Stimulated activated CD4-positive, alpha-beta T cell treated with anti-CD3 and anti-CD28 coated beads, Interleukin-4, amount 100 ng/mL, for 24 hours (primary cell): ENCODE data around the gene ADAM12.
"Not testable (repeated sequence)": the region's sequence is repeated elsewhere in the genome, so short reads cannot be mapped to it uniquely, and the experiment has no call there.

Experiments used
- DNase-seq: peaks from one replicate; pipeline ENCODE4 v3.0.0-alpha.2; 2020

The ADAM12 gene

GRCh38 chr10:125997586-125997985 lies 390.7 kb downstream of the ADAM12 start:
- DNase-seq = no peak

- no peak for DNase-seq
These were observed 392.5 kb downstream of the ADAM12 start for GRCh38 chr10:125995726-125996304.

DNA sequence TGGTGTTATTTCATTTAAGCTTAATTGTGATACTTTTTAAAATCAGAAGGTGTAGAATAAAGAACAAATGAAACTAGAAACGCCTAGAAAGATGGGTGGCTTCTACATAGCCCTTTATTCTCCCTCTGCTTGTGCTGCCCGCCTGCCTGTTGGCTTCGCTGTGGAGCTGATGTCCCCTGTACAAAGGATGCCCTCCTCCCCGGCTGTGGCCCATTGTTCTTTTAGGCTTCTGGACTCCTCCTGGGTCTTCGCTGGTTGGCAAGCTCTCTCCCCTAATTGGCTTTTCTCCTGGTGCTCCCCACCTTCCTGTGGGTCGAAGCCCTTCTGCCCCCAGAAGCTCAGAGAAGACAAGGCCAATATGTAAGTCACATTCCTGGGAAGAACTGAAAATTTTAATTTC lies 393.7 kb downstream of the ADAM12 start:
- no peak for DNase-seq

- no peak for DNase-seq
These were observed 396.0 kb downstream of the ADAM12 start for GRCh38 chr10:125992254-125992653.

DNA sequence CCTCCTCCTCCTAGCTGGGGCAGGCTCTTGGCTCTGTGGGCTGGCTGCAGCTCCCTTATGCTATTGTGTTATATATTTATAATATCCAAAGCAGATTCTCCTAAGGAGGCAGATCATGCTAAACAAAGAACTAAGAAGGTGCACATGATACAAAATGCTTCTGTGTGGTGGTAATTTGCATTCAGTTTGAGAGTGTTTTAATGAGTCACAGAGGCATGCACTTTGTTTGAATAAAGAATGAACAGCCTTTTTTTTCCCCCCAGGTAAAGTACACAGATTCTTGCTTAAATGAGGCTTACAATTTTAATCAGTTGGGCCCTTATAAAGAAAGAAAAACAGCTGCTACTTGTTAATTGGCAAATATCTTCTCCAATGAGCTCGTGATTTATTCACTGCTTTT lies 396.9 kb downstream of the ADAM12 start:
- no peak for DNase-seq

DNA sequence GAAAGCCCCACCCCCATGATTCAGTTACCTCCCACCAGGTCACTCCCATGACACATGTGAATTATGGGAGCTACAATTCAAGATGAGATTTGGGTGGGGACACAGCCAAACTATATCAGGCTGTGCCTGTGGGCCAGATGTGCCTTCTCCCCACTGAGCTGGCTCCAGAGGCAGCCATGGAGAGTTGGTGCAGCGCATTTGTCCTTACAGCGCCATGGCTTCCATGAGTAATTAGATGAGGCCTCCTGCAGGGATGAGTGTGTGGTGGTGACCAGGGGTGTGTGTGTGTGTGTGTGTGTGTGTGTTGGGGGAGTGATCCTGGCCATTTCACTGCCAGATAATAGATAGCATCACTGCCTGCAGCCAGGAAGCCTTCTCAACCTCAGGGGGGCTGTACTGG lies 397.3 kb downstream of the ADAM12 start:
- DNase-seq = no peak

GRCh38 chr10:125989791-125990190 lies 398.5 kb downstream of the ADAM12 start:
- no peak for DNase-seq

GRCh38 chr10:125985557-125986240 lies 402.6 kb downstream of the ADAM12 start:
- DNase-seq = no peak

DNA sequence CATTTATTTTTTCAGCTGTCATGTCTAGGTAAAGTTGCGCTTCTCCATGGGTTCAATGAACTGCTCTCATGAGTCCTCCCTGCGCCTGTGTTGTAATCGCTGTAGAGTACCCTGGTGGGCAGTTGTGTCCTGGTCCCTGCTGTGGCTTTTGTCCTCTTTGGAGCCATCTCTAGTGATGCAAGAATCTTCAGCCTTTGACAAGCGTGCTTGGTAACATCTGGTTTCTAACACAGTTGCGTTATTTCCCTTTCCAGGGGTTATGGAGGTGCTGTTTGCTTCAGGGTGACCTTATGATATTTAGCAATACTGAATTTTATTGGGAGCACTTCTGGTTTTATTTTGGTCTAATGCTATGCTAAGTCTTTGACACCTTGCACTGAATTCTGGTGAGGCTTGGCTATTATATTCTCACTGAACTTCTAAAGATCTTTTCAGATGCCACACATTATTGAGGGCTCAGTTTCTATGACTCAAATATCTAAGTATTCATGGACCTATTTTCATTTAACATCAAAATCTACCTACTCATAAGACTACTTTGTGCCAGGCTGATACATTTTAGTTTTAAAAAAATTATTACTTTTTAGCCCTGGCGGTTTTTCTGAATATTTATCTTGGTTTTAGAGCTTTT lies 403.3 kb downstream of the ADAM12 start:
- no peak for DNase-seq

DNA sequence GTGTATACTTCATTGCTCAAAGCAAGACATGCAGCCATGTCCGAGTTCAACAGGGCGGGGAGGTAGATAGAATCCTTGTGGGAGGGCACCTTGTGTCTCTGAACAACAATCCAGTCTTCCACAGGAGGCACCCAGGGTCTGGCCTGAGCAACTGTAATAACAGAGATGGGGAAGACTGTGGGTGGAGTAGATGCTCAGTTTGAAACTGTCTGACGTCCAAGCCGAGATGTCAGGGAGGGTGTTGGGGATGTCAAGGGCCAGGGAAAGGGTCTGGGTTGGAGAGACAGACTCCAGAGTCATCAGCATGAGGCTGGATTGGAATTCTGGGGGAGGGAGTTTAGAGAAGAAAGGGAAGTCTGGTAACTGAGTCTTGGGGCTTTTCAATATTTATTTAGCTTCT lies 403.9 kb downstream of the ADAM12 start:
- no peak for DNase-seq

DNA sequence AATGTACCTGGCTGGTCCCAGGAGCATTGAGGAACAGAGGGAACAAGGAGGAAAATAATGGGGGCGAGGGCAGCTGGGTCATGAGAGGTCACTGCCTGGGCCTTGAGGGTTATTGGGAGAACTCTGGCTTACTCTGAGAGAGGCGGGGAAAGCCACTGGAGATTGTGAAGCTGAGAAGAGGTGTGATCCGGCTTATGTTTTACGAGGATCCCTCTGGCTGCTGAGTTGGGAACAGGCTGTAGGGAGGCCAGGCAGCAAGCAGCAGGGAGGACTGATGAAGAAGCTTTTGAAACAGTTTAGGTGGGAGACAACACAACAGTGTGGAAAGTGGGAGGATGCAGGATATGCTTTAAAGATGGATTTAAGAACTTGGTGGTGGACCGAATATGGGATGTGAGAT lies 404.6 kb downstream of the ADAM12 start:
- DNase-seq = no peak

DNA sequence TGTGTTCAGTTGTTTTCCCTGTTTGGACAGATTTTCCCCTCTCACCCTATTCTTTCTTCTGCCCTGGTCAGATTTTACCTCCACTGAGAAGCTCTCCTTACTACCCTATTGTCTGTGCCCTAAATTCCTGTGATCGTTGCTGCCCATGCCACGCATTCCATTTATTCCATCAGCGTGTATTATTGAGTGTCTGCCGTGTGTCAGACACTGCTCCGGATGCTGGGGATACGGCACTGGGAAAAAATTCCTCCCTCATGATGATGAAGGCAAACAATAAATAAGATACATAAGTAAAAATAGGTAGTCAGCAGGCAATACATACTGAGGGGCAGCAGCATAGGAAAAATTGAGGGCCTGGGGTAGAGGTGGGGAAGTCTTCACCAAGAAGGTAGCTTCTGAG lies 405.1 kb downstream of the ADAM12 start:
- no peak for DNase-seq

DNA sequence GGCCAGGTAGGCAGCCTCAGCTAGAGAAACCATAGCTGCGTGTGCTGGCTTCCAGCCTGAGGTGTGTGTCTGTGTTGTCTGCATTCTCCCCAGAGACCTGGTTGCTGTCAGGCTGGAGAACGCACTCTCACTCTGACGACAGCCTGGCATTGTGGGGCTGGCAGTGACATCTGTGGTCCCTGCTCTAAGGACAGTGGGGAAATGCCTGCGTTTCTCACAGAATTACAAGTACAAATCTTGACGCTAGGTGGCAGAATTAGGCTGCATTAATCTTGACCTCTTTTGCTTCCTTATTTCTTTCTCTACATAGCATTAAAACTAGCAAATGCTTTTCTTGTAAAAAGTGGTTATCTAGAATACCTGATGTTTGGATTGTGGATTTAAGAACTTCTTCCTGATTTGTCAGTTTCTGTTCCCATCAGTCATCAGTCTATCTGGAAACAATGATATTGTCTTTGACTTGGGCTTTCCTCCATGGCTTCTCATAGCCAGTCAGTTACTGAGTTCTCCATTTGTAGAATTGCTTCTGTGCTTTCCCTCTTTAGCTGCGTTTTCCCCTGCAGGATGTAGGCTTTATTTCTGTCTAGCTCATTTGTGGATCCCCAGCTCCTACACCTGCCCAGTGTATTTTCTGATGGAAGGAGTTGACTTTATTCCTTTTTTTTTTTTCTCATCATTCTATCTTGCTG lies 405.9 kb downstream of the ADAM12 start:
- DNase-seq = peak; percentile 34

DNA sequence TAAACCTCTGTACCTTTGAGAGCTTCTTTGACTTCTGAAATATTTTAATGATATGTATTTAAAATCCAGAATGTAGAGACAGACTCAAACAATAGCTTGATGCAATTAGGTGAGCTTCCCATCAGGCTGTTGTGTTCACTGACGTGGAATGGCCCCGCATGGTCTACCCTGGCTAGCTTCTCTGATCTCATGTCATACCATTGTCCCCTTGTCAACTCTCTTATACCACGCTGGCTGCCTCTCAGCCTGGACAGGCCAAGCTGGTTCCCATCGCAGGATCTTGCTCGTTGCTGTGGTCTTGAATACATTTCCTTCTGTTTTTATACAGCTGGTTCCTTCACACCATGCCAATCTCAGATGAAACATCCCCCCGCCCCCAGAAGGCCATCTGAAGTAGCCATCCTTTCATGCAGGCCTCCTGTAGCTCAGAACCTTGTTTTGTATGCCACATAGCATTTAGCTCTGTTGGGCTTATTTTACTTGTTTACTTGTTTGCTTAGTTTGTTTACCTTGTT lies 407.7 kb downstream of the ADAM12 start:
- DNase-seq = no peak

DNA sequence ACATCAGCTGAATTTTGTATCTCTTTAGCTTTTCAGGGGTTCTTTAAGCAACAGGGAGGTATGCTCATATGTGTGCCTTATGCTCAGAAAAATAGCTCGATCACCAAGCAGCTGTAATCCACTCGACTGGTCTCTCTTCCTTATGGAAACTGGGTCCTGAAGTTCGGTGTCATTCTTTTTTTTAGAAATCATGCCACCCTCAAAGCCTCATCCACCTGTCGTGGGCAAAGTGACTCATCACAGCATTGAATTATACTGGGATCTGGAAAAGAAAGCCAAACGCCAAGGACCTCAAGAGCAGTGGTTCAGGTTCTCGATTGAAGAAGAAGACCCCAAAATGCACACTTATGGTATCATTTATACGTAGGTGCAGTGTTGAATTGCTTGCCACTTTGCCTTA lies 408.3 kb downstream of the ADAM12 start:
- no peak for DNase-seq

GRCh38 chr10:125976960-125977605 lies 411.2 kb downstream of the ADAM12 start:
- no peak for DNase-seq

- DNase-seq = not testable (repeated sequence)
These were observed 418.1 kb downstream of the ADAM12 start for GRCh38 chr10:125970077-125970630.

DNA sequence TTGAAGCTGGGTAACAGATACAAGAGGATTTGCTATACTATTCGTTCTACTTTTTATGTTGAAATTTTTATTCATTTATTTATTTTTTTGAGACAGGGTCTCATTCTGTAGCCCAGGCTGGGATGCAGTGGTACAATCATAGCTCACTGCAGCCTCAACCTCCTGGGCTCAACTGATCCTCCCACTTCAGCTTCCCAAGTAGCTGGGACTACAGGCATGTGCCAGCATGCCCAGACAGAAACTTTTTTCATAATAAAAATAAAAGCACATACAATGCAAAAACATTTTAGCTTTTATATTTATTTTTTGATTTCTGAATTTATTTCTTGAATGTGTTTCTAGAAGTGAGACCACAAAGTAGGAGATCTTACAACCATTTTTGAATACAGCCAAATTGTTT lies 420.7 kb downstream of the ADAM12 start:
- no peak for DNase-seq

DNA sequence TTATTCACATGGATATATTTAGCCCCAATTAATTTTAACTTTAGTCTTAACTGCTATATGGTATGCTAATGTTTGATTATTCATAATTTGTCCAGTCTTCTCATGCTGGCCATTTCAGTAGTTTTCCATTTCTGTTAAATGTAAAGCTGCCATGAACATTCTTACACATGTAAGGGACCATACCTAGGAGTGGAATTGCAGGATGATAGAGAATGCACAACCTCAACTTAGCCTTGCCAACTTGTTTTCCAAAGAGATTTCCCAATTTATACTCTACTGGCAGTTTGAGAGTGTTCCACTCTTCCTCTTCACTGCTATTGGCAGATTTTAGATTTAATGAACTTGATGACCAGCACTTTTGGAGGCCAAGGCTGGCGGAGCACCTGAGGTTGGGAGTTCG lies 423.7 kb downstream of the ADAM12 start:
- DNase-seq = no peak
